ENCODE measurements around the gene DSCAM.

The DSCAM gene

GRCh38 chr21:40835184-40835694, 11.7 kb downstream of the DSCAM start:
- DNase-seq, result no peak

- peak; percentile 36 for DNase-seq
Observed at GRCh38 chr21:40833184-40833583, 13.8 kb downstream of the DSCAM start.

GRCh38 chr21:40832316-40832715, 14.6 kb downstream of the DSCAM start:
- no peak for DNase-seq

- DNase-seq, result no peak
Observed at GRCh38 chr21:40830836-40831235, 16.1 kb downstream of the DSCAM start.

GRCh38 chr21:40829791-40830190, 17.2 kb downstream of the DSCAM start:
- DNase-seq, result no peak

GRCh38 chr21:40829308-40829707, 17.6 kb downstream of the DSCAM start:
- DNase-seq, result no peak

GRCh38 chr21:40827509-40827908, 19.4 kb downstream of the DSCAM start:
- no peak for DNase-seq

- peak; percentile 46 for DNase-seq
Observed at GRCh38 chr21:40819071-40819900, 27.7 kb downstream of the DSCAM start.

- DNase-seq, result peak; percentile 35
Observed at GRCh38 chr21:40813918-40814317, 33.0 kb downstream of the DSCAM start.

- peak; percentile 44 for DNase-seq
Observed at GRCh38 chr21:40809673-40810197, 37.2 kb downstream of the DSCAM start.

GRCh38 chr21:40803101-40803500, 43.9 kb downstream of the DSCAM start:
- DNase-seq, result no peak

GRCh38 chr21:40800126-40800525, 46.8 kb downstream of the DSCAM start:
- DNase-seq, result no peak

- DNase-seq, result no peak
Observed at GRCh38 chr21:40797891-40798290, 49.1 kb downstream of the DSCAM start.

- no peak for DNase-seq
Observed at GRCh38 chr21:40797410-40797809, 49.5 kb downstream of the DSCAM start.

- no peak for DNase-seq
Observed at GRCh38 chr21:40796464-40796863, 50.5 kb downstream of the DSCAM start.

GRCh38 chr21:40795313-40795712, 51.6 kb downstream of the DSCAM start:
- no peak for DNase-seq

- DNase-seq, result no peak
Observed at GRCh38 chr21:40792691-40793456, 54.1 kb downstream of the DSCAM start.

- DNase-seq, result no peak
Observed at GRCh38 chr21:40788635-40789034, 58.3 kb downstream of the DSCAM start.

GRCh38 chr21:40783404-40783803, 63.6 kb downstream of the DSCAM start:
- DNase-seq, result no peak

- no peak for DNase-seq
Observed at GRCh38 chr21:40770435-40771055, 76.4 kb downstream of the DSCAM start.

- DNase-seq, result no peak
Observed at GRCh38 chr21:40769231-40769630, 77.7 kb downstream of the DSCAM start.

GRCh38 chr21:40768056-40768455, 78.9 kb downstream of the DSCAM start:
- no peak for DNase-seq

GRCh38 chr21:40766381-40766780, 80.6 kb downstream of the DSCAM start:
- DNase-seq, result peak; percentile 29

All from eye (tissue), 1 donor.